Neural progenitor cell (in vitro differentiated cells): ENCODE measurements around the gene TMEM117. TPM values are rescaled to one million over a fixed set of nuclear protein-coding genes. Genes with fewer than 3 reads are reported as not detected.

Source experiments
- DNase-seq: peaks from one replicate; pipeline ENCODE4 v3.0.0-alpha.2; 2016; ENCODE audit warnings: low spot score
- H2AFZ ChIP-seq: fragments of 200-600 bp; sonication (generic); replicated peaks from 2 replicates; pipeline ENCODE4 v1.6.1; 2016; ENCODE audit warnings: antibody characterized with exemption
- H3F3A ChIP-seq: fragments of 200-600 bp; sonication (generic); 2 replicates; pipeline ENCODE4 v1.6.1; 2016; ENCODE audit warnings: antibody characterized with exemption, low read depth
- H3K27ac ChIP-seq: fragments of 200-600 bp; sonication (generic); 2 replicates; pipeline ENCODE4 v1.5.1; 2016; ENCODE audit warnings: mild to moderate bottlenecking
- H3K27me3 ChIP-seq: fragments of 200-600 bp; sonication (generic); 2 replicates; pipeline ENCODE4 v1.6.1; 2016; ENCODE audit warnings: mild to moderate bottlenecking, moderate library complexity
- H3K36me3 ChIP-seq: fragments of 200-600 bp; sonication (generic); 2 replicates; pipeline ENCODE4 v1.5.1; 2016
- H3K4me1 ChIP-seq: fragments of 200-600 bp; sonication (generic); 2 replicates; pipeline ENCODE4 v1.6.1; 2016; ENCODE audit warnings: mixed run types
- H3K4me2 ChIP-seq: fragments of 200-600 bp; sonication (generic); 2 replicates; pipeline ENCODE4 v1.6.1; 2016
- H3K4me3 ChIP-seq: fragments of 200-600 bp; sonication (generic); 2 replicates; pipeline ENCODE4 v1.5.1; 2016
- H3K79me2 ChIP-seq: fragments of 200-600 bp; sonication (generic); 2 replicates; pipeline ENCODE4 v1.6.1; 2016; ENCODE audit warnings: low read depth
- H3K9ac ChIP-seq: fragments of 200-600 bp; sonication (generic); 2 replicates; pipeline ENCODE4 v1.6.1; 2016
- H3K9me3 ChIP-seq: fragments of 200-600 bp; sonication (generic); 2 replicates; pipeline ENCODE4 v1.5.1; 2016; ENCODE audit warnings: low read depth
- H4K20me1 ChIP-seq: fragments of 200-600 bp; sonication (generic); 2 replicates; pipeline ENCODE4 v1.6.1; 2016; ENCODE audit warnings: low read depth
- H3K27ac Mint-ChIP-seq: 3 replicates; pipeline ENCODE4 v1.8.0; 2021; ENCODE audit warnings: mixed read lengths
- H3K27me3 Mint-ChIP-seq: 2 replicates; pipeline ENCODE4 v1.8.0; 2022; ENCODE audit warnings: low read depth, mild to moderate bottlenecking, inconsistent platforms, moderate library complexity, mixed read lengths; ENCODE audit not compliant: insufficient read depth
- H3K36me3 Mint-ChIP-seq: 3 replicates; pipeline ENCODE4 v1.8.0; 2021; ENCODE audit warnings: mixed read lengths
- H3K4me1 Mint-ChIP-seq: 3 replicates; pipeline ENCODE4 v1.8.0; 2021; ENCODE audit warnings: mixed read lengths
- H3K4me3 Mint-ChIP-seq: 3 replicates; pipeline ENCODE4 v1.8.0; 2021; ENCODE audit warnings: mild to moderate bottlenecking, moderate library complexity, mixed read lengths
- H3K9me3 Mint-ChIP-seq: 3 replicates; pipeline ENCODE4 v1.8.0; 2020; ENCODE audit warnings: mixed read lengths
- EZH2 ChIP-seq: fragments of 200-600 bp; sonication (generic); IDR thresholded peaks from 2 replicates; pipeline ENCODE4 v1.6.1; 2017; ENCODE audit warnings: antibody characterized with exemption, mild to moderate bottlenecking, moderate library complexity
- EZH2phosphoT487 ChIP-seq: fragments of 200-600 bp; sonication (generic); IDR thresholded peaks from 2 replicates; pipeline ENCODE4 v1.6.1; 2017; ENCODE audit warnings: antibody characterized with exemption
- total RNA-seq: library from RNA; depleted of rRNA; stranded (reverse); fragments of >200 nt; gene quantifications from 2 replicates; pipeline ENCODE4 v1.2.3, GENCODE V29; 2015; ENCODE audit warnings: low replicate concordance
- TF ChIP-seq, protein P1 (sequence below): fragments of 200-600 bp; sonication (generic); IDR thresholded peaks from 2 replicates; pipeline ENCODE4 v1.5.1; 2017; ENCODE audit warnings: antibody characterized with exemption, mild to moderate bottlenecking

The TMEM117 gene
- total RNA-seq, 1 donor from 2014 or later, result 1.6 TPM

DNA sequence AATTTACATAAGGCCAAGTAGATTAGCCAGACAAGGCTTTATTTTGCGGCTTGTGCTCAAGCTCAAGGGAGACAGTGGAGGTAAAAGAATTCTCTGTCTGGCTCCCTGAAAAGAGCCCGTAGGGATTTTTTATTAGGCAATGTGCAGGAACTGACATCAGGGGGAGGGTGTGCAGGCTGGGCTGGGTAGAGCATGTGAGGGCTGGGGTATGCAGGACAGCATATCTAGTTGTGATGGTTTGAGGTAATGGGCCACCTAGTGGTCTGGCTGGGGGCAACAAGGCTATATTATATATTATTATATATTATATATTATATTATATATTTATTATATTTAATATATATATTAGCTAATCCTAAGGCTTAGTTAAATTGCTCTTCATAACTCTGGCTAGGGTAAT, 102.1 kb downstream of the TMEM117 start:
- no peaks in the 10 kb centered on the region for H3K36me3 Mint-ChIP-seq
- Histone ChIP-seq H3K9ac (no peak overlapping the region), H2AFZ (no peak overlapping the region), H3K9me3 (no peaks in the 10 kb centered on the region), H3K36me3 (no peaks in the 10 kb centered on the region), H3K79me2 (no peaks in the 10 kb centered on the region), H3K27me3 (no peaks in the 10 kb centered on the region), H3K27ac (no peak overlapping the region), H3F3A (no peaks in the 10 kb centered on the region), H3K4me1 (no peaks in the 10 kb centered on the region), H3K4me3 (no peak overlapping the region), H3K4me2 (no peak overlapping the region), H4K20me1 (no peaks in the 10 kb centered on the region)
- H3K27me3 Mint-ChIP-seq, result no peaks in the 10 kb centered on the region
- H3K4me1 Mint-ChIP-seq, result no peaks in the 10 kb centered on the region
- TF ChIP-seq, protein P1, sequence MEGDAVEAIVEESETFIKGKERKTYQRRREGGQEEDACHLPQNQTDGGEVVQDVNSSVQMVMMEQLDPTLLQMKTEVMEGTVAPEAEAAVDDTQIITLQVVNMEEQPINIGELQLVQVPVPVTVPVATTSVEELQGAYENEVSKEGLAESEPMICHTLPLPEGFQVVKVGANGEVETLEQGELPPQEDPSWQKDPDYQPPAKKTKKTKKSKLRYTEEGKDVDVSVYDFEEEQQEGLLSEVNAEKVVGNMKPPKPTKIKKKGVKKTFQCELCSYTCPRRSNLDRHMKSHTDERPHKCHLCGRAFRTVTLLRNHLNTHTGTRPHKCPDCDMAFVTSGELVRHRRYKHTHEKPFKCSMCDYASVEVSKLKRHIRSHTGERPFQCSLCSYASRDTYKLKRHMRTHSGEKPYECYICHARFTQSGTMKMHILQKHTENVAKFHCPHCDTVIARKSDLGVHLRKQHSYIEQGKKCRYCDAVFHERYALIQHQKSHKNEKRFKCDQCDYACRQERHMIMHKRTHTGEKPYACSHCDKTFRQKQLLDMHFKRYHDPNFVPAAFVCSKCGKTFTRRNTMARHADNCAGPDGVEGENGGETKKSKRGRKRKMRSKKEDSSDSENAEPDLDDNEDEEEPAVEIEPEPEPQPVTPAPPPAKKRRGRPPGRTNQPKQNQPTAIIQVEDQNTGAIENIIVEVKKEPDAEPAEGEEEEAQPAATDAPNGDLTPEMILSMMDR, result peak; percentile 38
- no peak for TF ChIP-seq EZH2phosphoT487
- H3K9me3 Mint-ChIP-seq, result no peaks in the 10 kb centered on the region
- no peak for DNase-seq
- H3K27ac Mint-ChIP-seq, result no peak overlapping the region
- no peak overlapping the region for H3K4me3 Mint-ChIP-seq

DNA sequence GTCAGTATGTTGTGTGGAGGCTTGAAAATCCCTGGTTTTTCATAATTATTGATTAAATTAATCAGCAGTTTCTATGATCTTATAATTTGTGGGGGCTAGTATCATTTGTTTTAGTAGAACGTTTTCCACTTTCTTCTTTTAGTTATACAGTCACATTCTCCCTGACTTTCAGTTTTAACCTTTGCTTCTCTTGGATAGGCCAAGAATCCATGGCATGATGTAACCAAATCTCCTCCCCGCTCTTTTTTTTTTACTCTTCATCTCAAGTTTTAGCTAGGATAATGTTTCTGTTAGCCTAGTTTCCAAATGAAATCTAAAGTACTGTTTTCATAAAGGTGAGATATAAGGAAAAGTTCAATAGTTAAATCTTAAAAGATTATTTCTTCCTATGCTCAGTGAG, 106.5 kb downstream of the TMEM117 start:
- H3K79me2 ChIP-seq, result no peaks in the 10 kb centered on the region
- Mint-ChIP-seq H3K9me3 (peaks cover 1% of the 10 kb centered on the region), H3K4me3 (no peak overlapping the region), H3K27me3 (no peaks in the 10 kb centered on the region), H3K36me3 (no peaks in the 10 kb centered on the region), H3K4me1 (no peaks in the 10 kb centered on the region), H3K27ac (no peak overlapping the region)
- H3K36me3 ChIP-seq, result no peaks in the 10 kb centered on the region
- no peaks in the 10 kb centered on the region for H3K27me3 ChIP-seq
- DNase-seq, result no peak
- no peaks in the 10 kb centered on the region for H4K20me1 ChIP-seq
- H3K9ac ChIP-seq, result no peak overlapping the region
- TF ChIP-seq EZH2phosphoT487 (no peak), EZH2 (no peak)
- TF ChIP-seq, protein P1, result no peak
- no peaks in the 10 kb centered on the region for H3F3A ChIP-seq
- no peak overlapping the region for H3K27ac ChIP-seq
- H3K4me2 ChIP-seq, result no peak overlapping the region
- no peaks in the 10 kb centered on the region for H3K9me3 ChIP-seq
- H3K4me3 ChIP-seq, result no peak overlapping the region
- H3K4me1 ChIP-seq, result no peaks in the 10 kb centered on the region
- no peak overlapping the region for H2AFZ ChIP-seq

DNA sequence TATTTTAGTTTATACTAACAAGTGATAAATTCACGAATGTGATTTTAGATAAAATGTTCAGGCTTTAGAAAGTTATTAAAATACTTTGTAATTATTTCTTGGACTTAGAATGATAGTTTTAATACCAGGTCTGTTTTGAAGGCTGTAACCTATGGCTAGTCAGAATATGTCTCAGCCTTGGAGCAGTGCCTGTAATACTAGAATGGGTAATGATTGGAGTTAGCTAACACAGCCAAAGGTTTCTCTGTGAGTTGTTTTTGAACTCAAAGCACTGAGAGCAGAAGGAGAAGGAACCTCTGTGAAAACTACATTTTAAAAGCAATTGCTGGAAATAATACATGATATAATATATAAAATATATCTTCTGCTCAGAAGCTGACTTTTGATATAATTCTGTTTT, 110.1 kb downstream of the TMEM117 start:
- H3K79me2 ChIP-seq, result no peaks in the 10 kb centered on the region
- no peaks in the 10 kb centered on the region for H3K36me3 Mint-ChIP-seq
- H3K36me3 ChIP-seq, result no peaks in the 10 kb centered on the region
- H3K4me3 ChIP-seq, result no peak overlapping the region
- H3F3A ChIP-seq, result no peaks in the 10 kb centered on the region
- no peak overlapping the region for H3K27ac ChIP-seq
- no peaks in the 10 kb centered on the region for H3K27me3 Mint-ChIP-seq
- TF ChIP-seq EZH2phosphoT487, result no peak
- TF ChIP-seq EZH2, result no peak
- TF ChIP-seq, protein P1, result no peak
- no peak overlapping the region for H2AFZ ChIP-seq
- H3K4me2 ChIP-seq, result no peak overlapping the region
- H3K4me1 Mint-ChIP-seq, result no peaks in the 10 kb centered on the region
- no peaks in the 10 kb centered on the region for H3K9me3 ChIP-seq
- no peaks in the 10 kb centered on the region for H3K4me1 ChIP-seq
- H3K9ac ChIP-seq, result no peak overlapping the region
- H3K9me3 Mint-ChIP-seq, result peaks cover 1% of the 10 kb centered on the region
- H3K27ac Mint-ChIP-seq, result no peak overlapping the region
- DNase-seq, result no peak
- H4K20me1 ChIP-seq, result no peaks in the 10 kb centered on the region
- no peaks in the 10 kb centered on the region for H3K27me3 ChIP-seq
- H3K4me3 Mint-ChIP-seq, result no peak overlapping the region

- no peak for DNase-seq
- Mint-ChIP-seq H3K9me3 (no peaks in the 10 kb centered on the region), H3K27ac (no peak overlapping the region), H3K36me3 (no peaks in the 10 kb centered on the region), H3K27me3 (no peaks in the 10 kb centered on the region), H3K4me3 (no peak overlapping the region), H3K4me1 (no peaks in the 10 kb centered on the region)
- no peak overlapping the region for H3K27ac ChIP-seq
- H3K4me1 ChIP-seq, result no peaks in the 10 kb centered on the region
- no peaks in the 10 kb centered on the region for H3K36me3 ChIP-seq
- no peaks in the 10 kb centered on the region for H3K79me2 ChIP-seq
- TF ChIP-seq EZH2 (no peak), EZH2phosphoT487 (no peak)
- TF ChIP-seq, protein P1, result no peak
- no peaks in the 10 kb centered on the region for H3F3A ChIP-seq
- H2AFZ ChIP-seq, result no peak overlapping the region
- H3K4me2 ChIP-seq, result no peak overlapping the region
- no peaks in the 10 kb centered on the region for H3K9me3 ChIP-seq
- no peak overlapping the region for H3K4me3 ChIP-seq
- H4K20me1 ChIP-seq, result no peaks in the 10 kb centered on the region
- H3K9ac ChIP-seq, result no peak overlapping the region
- no peaks in the 10 kb centered on the region for H3K27me3 ChIP-seq
Observed at GRCh38 chr12:43951286-43951685, 115.4 kb downstream of the TMEM117 start.
